Trophoblast cell (in vitro differentiated cells and primary cell): ENCODE measurements around the gene C4B.
"Not testable (repeated sequence)": the region's sequence is repeated elsewhere in the genome, so short reads cannot be mapped to it uniquely, and the experiment has no call there.

ENCODE experiments used
- DNase-seq, 2 donors: peaks; one replicate each; pipeline ENCODE4 v3.0.0-alpha.2; 2016
- H2AFZ ChIP-seq: 2 replicates; pipeline ENCODE4 v1.6.1; 2013; ENCODE audit warnings: low read length, moderate library complexity, mild to moderate bottlenecking; ENCODE audit not compliant: insufficient read depth, poor library complexity
- H2AK5ac ChIP-seq: 2 replicates; pipeline ENCODE4 v1.6.1; 2013; ENCODE audit warnings: mild to moderate bottlenecking, low read length
- H2BK120ac ChIP-seq: 2 replicates; pipeline ENCODE4 v1.6.1; 2013; ENCODE audit warnings: low read length, mild to moderate bottlenecking, moderate library complexity; ENCODE audit not compliant: insufficient read depth, poor library complexity
- H2BK12ac ChIP-seq: 2 replicates; pipeline ENCODE4 v1.6.1; 2013; ENCODE audit warnings: mild to moderate bottlenecking, low read length, moderate library complexity
- H2BK5ac ChIP-seq: 2 replicates; pipeline ENCODE4 v1.6.1; 2013; ENCODE audit warnings: low read length, low read depth, moderate library complexity, mild to moderate bottlenecking; ENCODE audit not compliant: poor library complexity
- H3K14ac ChIP-seq: 2 replicates; pipeline ENCODE4 v1.6.1; 2013; ENCODE audit warnings: mild to moderate bottlenecking, low read length
- H3K18ac ChIP-seq: 2 replicates; pipeline ENCODE4 v1.6.1; 2013; ENCODE audit warnings: mild to moderate bottlenecking, low read length
- H3K23ac ChIP-seq: 2 replicates; pipeline ENCODE4 v1.6.1; 2013; ENCODE audit warnings: low read length
- H3K27ac ChIP-seq: 2 replicates; pipeline ENCODE4 v1.5.1; 2013; ENCODE audit warnings: low read depth, mild to moderate bottlenecking, inconsistent platforms, low read length, moderate library complexity
- H3K27me3 ChIP-seq: 2 replicates; pipeline ENCODE4 v1.6.1; 2013; ENCODE audit warnings: inconsistent platforms, mild to moderate bottlenecking, low read length, moderate library complexity; ENCODE audit not compliant: insufficient read depth
- H3K36me3 ChIP-seq, 2 experiments: 1 replicate in 1 of 2; 2 replicates in 1 of 2; pipeline ENCODE4 v1.6.1; 2013; ENCODE audit warnings: low read length in 2 of 2, mild to moderate bottlenecking in 2 of 2, moderate library complexity in 1 of 2; ENCODE audit not compliant: insufficient read depth in 2 of 2, control insufficient read depth in 1 of 2
- H3K4ac ChIP-seq: 2 replicates; pipeline ENCODE4 v1.6.1; 2013; ENCODE audit warnings: low read depth, mild to moderate bottlenecking, low read length, moderate library complexity
- H3K4me1 ChIP-seq, 2 experiments: 1 replicate in 1 of 2; 2 replicates in 1 of 2; pipeline ENCODE4 v1.6.1; 2013; ENCODE audit warnings: low read length in 2 of 2, mild to moderate bottlenecking in 2 of 2, moderate library complexity in 1 of 2; ENCODE audit not compliant: insufficient read depth in 2 of 2, control insufficient read depth in 1 of 2
- H3K4me2 ChIP-seq: 2 replicates; pipeline ENCODE4 v1.6.1; 2013; ENCODE audit warnings: inconsistent platforms, mild to moderate bottlenecking, low read length, moderate library complexity
- H3K4me3 ChIP-seq: 2 replicates; pipeline ENCODE4 v1.5.1; 2013; ENCODE audit warnings: mild to moderate bottlenecking, low read depth, low read length, inconsistent platforms
- H3K79me1 ChIP-seq: one replicate; pipeline ENCODE4 v1.6.1; 2013; ENCODE audit warnings: low read length
- H3K79me2 ChIP-seq: 2 replicates; pipeline ENCODE4 v1.6.1; 2013; ENCODE audit warnings: low read length, mild to moderate bottlenecking; ENCODE audit not compliant: control insufficient read depth, insufficient read depth, poor library complexity
- H3K9ac ChIP-seq: 2 replicates; pipeline ENCODE4 v1.6.1; 2013; ENCODE audit warnings: mild to moderate bottlenecking, low read length
- H3K9me3 ChIP-seq: 2 replicates; pipeline ENCODE4 v1.6.1; 2013; ENCODE audit warnings: low read depth, mild to moderate bottlenecking, control low read depth, inconsistent platforms, low read length; ENCODE audit not compliant: insufficient read depth
- H4K12ac ChIP-seq: 2 replicates; pipeline ENCODE4 v1.6.1; 2013; ENCODE audit warnings: low read depth, mild to moderate bottlenecking, low read length, moderate library complexity
- H4K8ac ChIP-seq: 2 replicates; pipeline ENCODE4 v1.6.1; 2013; ENCODE audit warnings: low read depth, mild to moderate bottlenecking, low read length, moderate library complexity
- H4K91ac ChIP-seq: one replicate; pipeline ENCODE4 v1.6.1; 2013; ENCODE audit warnings: low read depth, mild to moderate bottlenecking, low read length, moderate library complexity
- WGBS: extraction: QIAGEN DNeasy Blood & Tissue Kit; methylation state at CpG from one replicate; pipeline ENCODE4 v1.1.7; 2013; ENCODE audit warnings: missing lambda C conversion rate; ENCODE audit not compliant: insufficient read length, insufficient coverage; ENCODE audit errors: extremely low coverage; 5-methylcytosine and 5-hydroxymethylcytosine counted together

Gene C4B

GRCh38 chr6:31994421-31994820 is 20.2 kb upstream of the C4B start:
- H3K79me2 ChIP-seq, H3K9me3 ChIP-seq, H3K4ac ChIP-seq, H3K23ac ChIP-seq, H3K4me2 ChIP-seq, DNase-seq, H2BK120ac ChIP-seq, H3K9ac ChIP-seq, H3K14ac ChIP-seq, H3K18ac ChIP-seq, H4K91ac ChIP-seq, H4K8ac ChIP-seq, H4K12ac ChIP-seq, H3K27ac ChIP-seq, H3K4me3 ChIP-seq, H2BK5ac ChIP-seq, H3K79me1 ChIP-seq, H2BK12ac ChIP-seq, H2AFZ ChIP-seq, H2AK5ac ChIP-seq, H3K36me3 ChIP-seq, H3K4me1 ChIP-seq, H3K27me3 ChIP-seq: not testable (repeated sequence)
- WGBS, result no CpG with 5 or more reads among the region's 14 CpGs

DNA sequence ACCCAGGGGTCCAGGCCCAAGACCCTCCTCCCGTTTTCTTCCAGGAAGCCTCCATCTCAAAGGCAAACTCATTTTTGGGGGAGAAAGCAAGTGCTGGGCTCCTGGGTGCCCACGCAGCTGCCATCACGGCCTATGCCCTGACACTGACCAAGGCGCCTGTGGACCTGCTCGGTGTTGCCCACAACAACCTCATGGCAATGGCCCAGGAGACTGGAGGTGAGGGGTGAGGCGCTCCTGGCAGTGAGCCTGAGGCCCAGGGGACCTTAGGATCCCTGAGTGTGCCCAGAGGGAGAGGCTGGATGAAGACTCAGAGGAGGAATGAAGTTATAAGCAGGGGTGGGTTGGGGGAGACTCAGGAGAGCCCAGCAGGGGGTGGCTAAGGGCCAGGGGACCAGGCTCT is 18.2 kb upstream of the C4B start:
- not testable (repeated sequence) for H3K4me3 ChIP-seq, H3K14ac ChIP-seq, H2BK12ac ChIP-seq, H3K4ac ChIP-seq, H3K18ac ChIP-seq, DNase-seq, H3K79me1 ChIP-seq, H3K4me1 ChIP-seq, H4K91ac ChIP-seq, H3K4me2 ChIP-seq, H2AK5ac ChIP-seq, H3K23ac ChIP-seq, H2BK5ac ChIP-seq, H3K27ac ChIP-seq, H3K79me2 ChIP-seq, H2AFZ ChIP-seq, H3K36me3 ChIP-seq, H3K9me3 ChIP-seq, H4K12ac ChIP-seq, H3K9ac ChIP-seq, H3K27me3 ChIP-seq, H2BK120ac ChIP-seq, H4K8ac ChIP-seq
- no CpG with 5 or more reads among the region's 6 CpGs for WGBS

DNA sequence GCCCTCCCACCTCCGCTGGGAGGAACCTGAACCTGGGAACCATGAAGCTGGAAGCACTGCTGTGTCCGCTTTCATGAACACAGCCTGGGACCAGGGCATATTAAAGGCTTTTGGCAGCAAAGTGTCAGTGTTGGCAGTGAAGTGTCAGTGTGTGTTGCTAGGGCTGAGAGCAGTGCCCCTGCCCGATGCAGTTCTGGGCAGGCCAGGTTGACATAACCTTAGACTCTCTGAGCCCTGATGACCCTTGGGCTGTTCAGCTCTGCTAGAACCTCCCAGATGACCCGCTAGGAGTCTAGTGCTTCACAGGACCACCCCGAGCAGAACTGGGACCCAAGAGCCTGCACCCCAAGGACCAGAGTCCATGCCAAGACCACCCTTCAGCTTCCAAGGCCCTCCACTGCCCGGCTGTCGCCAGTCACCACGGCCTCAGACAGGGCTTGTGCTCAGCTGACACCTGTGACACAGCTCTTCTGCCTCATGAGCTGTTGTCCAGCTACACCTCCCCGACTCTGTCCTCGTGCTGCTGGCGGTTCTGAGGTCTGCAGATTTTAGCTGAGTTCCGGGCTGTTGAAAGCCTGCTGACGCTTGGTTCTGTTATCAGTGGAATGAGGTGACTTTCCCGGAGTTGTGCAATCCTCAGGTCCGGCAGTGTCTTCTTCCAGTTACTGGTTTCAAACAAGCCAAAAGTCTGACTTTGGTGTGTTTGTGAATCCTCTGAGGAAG is 11.9 kb upstream of the C4B start:
- not testable (repeated sequence) for H3K23ac ChIP-seq, H3K36me3 ChIP-seq, H3K9ac ChIP-seq, H3K9me3 ChIP-seq, H2AFZ ChIP-seq, H4K91ac ChIP-seq, DNase-seq, H3K4me2 ChIP-seq, H2BK12ac ChIP-seq, H3K18ac ChIP-seq, H2BK5ac ChIP-seq, H3K14ac ChIP-seq, H4K12ac ChIP-seq, H3K27ac ChIP-seq, H3K4ac ChIP-seq, H3K27me3 ChIP-seq, H4K8ac ChIP-seq, H3K4me1 ChIP-seq, H3K4me3 ChIP-seq, H3K79me1 ChIP-seq, H2BK120ac ChIP-seq, H2AK5ac ChIP-seq, H3K79me2 ChIP-seq
- WGBS, result no CpG with 5 or more reads among the region's 15 CpGs

DNA sequence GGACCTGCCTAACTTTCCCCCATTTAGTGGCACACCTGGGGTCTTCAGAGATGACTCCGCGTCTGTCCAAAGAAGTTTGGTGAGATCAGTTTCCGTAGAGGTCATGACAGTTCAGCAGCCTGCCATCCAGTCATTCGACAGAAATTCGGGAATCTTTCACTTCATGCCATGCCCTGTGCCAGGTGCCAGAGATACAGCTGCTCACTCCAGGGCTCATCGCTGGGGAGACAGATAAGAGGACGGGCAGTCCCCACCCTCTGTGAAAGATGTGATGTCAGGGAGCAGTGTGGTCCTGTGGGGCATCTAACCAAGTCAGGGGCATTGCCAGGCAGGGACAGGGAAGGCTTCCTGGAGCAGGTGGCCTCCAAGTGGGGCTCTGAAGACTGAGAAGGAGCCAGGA is 11.3 kb upstream of the C4B start:
- H2BK12ac ChIP-seq, H3K36me3 ChIP-seq, H3K14ac ChIP-seq, H3K79me2 ChIP-seq, H3K23ac ChIP-seq, H4K91ac ChIP-seq, H3K9ac ChIP-seq, H3K79me1 ChIP-seq, H3K4me2 ChIP-seq, H4K8ac ChIP-seq, H2AK5ac ChIP-seq, H3K27ac ChIP-seq, H3K9me3 ChIP-seq, H3K4ac ChIP-seq, H2BK120ac ChIP-seq, H2AFZ ChIP-seq, H3K27me3 ChIP-seq, H3K4me1 ChIP-seq, H4K12ac ChIP-seq, H3K18ac ChIP-seq, H2BK5ac ChIP-seq, H3K4me3 ChIP-seq, DNase-seq: not testable (repeated sequence)
- WGBS, result no CpG with 5 or more reads among the region's 7 CpGs
